ENCODE results near the gene SYT14. TPM values are rescaled to one million over a fixed set of nuclear protein-coding genes. Genes with fewer than 3 reads are reported as not detected.
"Not testable (repeated sequence)": the region's sequence is repeated elsewhere in the genome, so short reads cannot be mapped to it uniquely, and the experiment has no call there.

Gene SYT14
- total RNA-seq, 1 donor from 2014 or later: 3.9 TPM

DNA sequence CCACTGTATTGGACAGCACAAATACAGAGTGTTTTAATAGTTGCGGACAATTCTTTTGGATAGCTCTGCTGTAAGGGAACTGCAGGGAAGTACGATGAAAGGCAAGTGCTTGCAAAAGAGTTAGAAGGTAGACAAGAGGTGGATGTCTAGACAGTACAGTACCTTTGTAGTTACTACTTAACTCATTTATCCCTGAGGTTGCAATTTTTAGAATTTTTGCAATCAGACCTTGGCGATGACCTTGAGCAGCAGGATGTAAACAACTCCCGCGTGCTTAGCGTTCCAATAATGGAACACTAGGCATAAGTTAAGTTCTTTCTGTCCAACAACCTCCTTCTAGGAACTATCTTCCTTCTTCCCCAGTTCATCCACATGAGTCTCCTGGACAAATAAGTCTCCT lies 1.9 kb upstream of the SYT14 start:
- DNase-seq (ENCODE audit: low spot score): no peak

DNA sequence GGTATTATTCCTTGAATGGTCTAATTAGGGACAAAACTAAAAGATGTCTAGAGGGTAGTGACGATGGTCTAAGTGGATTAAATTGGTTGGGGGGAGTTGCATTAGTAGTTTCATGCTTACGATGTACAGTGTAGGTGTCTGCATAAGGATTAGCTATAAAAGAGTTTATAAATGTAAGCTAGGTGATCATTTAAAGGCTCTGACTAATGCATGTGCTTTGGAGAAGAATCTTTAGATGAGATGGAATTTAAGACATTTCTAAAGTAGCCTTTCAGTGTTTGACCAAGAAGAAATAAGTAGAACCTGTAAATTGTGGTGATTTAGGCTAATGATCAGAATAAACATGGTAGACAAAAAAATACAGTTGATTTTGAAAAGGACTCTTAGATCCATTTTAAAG lies 7.4 kb downstream of the SYT14 start:
- DNase-seq (ENCODE audit: low spot score): no peak

DNA sequence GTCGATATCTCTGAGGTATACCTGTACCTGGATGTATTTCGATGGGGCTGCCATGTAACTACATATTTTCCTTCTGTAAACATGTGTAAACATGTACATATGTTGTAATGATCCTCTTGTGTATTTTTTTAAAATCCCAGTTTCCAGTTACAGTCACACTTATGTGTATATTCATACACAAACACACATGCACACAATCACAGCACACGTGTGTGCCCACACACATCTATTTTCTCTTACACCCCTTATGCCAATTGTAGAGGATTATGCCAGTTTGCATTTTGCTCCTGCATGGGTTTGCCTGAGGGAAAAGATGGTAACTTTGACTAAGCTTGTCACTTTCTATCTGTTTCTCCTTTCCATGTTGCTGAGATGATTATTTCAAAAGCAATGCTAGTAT lies 10.1 kb downstream of the SYT14 start:
- DNase-seq (ENCODE audit: low spot score): no peak

DNA sequence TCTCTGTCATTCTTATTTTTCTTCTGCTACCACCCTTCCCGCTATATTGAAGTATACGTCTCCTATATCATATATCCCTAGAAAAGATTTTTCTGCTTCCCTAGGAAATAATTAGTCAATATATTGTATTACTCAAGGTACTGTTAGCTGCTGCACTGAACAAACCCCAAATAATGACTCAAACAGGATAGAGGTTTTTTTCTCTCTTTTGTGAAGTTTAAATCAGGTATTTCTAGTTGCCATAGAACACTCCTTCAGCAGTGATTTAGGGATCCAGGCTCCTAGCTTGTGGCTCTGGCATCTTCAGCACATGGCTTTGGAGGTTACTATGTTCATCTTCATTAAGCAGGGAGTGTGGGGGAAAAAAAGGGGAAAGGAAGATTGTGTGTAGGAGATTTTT lies 18.1 kb downstream of the SYT14 start:
- DNase-seq (ENCODE audit: low spot score): no peak

DNA sequence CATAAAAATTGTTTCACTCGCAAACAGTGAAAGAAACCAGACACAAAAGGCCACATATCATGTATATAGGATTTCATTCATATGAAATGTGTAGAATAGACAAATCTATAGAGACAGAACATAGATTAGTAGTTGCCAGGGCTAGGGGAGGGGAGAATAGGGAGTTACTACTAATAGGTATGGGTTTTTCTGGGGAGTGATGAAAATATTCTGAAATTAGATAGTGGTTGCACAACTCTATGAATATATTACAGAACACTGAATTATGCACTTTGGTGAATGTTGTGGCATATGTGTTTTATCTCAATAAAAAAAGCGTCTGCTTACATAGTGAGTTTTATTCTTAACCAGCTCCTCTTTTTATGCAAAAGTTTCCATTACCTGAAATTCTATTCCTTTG lies 21.6 kb downstream of the SYT14 start:
- DNase-seq (ENCODE audit: low spot score): no peak

DNA sequence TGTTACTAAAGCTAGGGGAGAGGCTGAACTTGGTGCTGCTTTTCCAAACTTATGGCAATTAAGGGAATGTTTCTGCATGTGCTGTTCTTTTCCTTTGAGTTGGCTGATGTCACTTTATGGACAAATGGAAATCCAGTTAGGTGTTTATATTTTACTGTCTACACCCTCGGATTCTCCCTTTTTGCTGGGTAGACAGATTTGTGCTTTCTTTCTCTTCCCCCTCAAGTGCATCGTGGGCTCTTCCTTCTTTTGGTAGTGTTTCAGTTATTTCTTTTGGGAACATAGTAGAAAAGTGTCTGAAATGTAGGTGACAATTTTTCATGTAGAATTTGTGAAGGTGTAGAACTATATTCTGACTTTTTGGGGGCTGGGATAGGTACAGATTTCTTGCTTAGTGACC lies 22.9 kb downstream of the SYT14 start:
- no peak for DNase-seq (ENCODE audit: low spot score)

DNA sequence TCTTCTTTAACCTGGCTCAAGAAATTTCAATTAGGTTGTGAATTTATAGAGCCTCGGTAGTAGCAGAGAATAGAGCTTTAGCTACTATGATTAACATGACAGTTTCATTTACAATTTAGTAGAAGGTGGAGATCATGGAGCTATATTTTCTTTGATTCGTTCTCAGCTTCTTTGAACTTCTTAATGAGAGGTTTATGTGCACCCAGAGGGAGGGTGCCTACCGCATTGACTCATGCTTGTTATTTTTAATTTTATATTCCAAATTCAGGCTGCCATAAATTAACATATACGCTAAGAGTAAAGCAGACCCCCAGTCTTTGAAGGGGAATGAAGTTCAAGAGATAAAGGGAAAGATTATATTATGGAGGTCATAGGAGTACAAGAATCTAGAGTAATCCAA lies 24.4 kb downstream of the SYT14 start:
- DNase-seq (ENCODE audit: low spot score): no peak

DNA sequence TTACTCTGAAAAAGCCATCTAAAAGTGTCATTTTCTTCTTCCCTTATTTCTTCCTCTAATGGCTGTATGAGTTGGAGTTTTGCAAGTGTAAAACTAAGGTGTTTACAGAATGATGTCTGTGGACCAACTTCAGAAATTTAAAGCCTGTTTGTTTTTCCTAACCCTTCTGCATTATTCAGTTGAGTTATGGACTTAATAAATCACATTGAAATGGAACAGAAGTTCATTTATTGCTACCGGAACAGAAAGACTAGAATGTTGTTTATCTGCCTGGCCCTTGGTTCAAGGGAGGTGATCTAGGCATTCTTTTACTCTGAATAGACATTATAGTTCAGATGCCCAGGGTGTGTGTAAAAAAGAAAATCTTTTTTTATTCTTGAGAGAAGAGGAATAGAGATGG lies 24.8 kb downstream of the SYT14 start:
- no peak for DNase-seq (ENCODE audit: low spot score)

DNA sequence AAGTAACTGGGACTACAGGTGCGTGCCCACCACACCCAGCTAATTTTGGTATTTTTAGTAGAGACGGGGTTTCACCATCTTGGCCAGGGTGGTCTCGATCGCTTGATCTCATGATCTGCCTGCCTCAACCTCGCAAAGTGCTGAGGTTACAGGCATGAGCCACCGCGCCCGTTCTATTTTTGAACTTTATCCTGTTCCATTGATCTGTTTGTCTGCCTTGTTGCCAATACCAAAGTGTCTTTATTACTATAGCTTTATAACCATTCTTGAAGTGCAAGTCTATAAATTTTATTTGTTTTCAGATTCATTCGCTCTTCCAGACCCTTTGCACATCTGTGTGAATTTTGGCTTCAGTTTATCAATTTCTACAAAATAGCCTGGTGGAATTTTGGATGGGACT lies 28.0 kb downstream of the SYT14 start:
- no peak for DNase-seq (ENCODE audit: low spot score)

DNA sequence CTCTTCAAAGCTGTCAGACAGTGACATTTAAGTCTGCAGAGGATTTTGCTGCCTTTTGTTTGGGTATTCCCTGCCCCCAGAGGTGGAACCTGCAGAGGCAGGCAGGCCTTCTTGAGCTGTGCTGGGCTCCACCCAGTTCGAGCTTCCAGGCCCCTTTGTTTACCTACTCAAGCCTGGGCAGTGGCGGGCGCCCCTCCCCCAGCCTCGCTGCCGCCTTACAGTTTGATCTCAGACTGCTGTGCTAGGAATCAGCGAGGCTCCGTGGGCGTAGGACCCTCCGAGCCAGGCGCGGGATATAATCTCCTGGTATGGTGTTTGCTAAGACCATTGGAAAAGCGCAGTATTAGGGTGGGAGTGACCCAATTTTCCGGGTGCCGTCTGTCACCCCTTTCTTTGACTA lies 40.7 kb downstream of the SYT14 start:
- not testable (repeated sequence) for DNase-seq (ENCODE audit: low spot score)

DNA sequence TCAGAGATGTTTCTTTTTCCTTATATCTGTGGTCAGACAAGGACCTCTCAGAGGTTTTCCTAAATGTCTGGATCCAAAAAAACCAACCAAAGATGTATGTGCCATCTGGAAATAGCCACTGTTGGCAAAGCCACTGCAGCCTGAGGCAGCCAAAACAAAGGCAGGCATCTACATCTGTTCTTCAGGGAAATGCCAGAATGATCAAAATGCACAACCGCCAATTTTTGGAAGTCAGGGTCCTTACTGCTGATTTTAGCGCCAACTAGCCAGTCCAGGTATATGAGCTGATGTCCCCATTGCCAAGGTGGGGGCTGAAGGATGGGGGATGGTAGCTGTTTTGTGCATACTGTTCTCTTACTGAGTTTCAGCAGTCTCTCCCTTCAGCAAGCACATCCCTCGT lies 45.9 kb downstream of the SYT14 start:
- no peak for DNase-seq (ENCODE audit: low spot score)

DNA sequence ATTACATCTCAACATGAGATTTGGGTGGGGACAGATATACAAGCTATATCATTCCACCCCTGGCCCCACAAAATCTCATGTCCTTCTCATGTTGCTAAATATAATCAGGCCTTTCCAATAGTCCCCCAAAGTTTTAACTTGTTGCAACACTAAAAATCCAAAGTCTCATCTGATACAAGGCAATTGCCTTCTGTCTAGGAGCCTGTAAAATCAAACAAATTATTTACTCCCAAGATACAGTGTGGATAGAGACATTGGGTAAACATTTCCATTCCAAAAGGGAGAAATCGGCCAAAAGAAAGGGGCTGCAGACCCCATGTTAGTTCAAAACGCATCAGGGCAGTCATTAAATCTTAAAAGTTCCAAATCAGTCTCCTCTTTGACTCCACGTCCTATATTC lies 47.0 kb downstream of the SYT14 start:
- DNase-seq (ENCODE audit: low spot score): no peak

DNA sequence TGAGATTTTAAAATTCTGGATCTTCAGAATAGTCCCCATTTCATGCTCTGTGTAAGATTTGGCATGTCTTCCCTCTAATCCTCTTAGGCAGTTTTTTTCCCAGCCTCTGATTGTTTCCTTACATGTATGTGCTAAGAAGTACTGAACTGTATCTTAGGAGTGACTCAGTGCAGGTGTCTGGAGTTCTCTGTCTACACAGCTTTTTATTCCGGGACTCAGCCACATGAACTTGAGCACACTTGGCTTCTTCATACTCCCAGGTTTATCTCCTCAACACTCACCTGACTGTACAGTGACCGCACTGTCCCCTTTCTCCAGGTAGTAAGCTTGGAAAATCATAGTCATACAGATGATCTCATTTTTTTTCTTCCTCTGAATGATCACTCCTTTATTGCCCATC lies 50.7 kb downstream of the SYT14 start:
- no peak for DNase-seq (ENCODE audit: low spot score)

DNA sequence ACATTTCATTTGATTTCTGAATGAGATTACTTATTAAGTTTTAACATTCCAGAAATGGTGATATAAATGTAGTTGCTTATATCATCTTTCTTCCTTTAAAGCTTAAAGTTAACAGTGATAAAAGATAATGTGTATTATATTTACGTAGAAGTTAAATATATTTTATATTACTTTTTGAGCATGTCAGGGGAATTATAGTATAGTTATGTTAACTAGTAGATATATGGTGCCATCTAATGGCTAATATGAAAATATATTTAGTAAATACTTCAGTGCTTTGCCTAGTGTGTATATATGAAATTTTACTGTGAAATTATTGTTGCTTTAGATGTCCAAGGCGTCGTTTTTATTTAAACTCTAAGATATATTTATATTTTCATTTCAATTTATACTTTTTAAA lies 51.5 kb downstream of the SYT14 start:
- no peak for DNase-seq (ENCODE audit: low spot score)

DNA sequence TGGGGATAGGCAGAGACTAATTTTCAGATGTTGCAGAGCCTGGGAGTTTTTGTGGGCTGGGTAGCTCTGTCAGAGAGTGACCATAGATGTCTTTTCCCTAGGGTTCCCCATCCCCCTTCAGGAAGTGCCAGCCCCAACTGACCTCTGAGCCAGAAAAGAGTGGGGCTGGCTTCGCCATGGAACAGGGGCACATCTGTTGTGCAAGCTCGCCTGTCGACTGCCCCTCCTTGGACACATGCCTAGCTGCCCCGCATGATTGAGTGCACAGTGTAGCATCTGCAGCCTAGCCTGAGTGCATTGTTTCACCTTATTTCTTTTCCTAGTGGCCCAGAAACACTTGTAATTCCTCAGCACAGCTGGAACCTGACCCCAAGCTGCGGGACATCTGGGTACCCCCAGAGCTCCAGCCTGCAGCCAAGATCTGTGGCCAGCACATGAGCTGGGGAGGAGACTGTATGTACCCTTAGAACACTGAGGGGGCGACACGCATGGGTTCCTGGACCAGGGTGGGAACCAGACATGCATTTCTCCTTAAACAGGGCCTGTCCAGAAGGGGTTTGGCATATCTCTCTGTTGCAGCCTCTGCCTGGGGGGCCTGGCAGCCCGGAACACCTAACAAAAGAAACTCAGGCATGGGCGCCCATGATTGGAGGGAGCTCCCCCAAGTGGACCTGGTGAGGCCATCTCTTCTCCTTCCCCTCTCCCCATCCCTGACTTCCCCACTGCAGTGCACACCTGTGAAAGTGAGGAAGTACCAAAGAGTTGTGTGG lies 55.2 kb downstream of the SYT14 start:
- DNase-seq (ENCODE audit: low spot score): no peak

DNA sequence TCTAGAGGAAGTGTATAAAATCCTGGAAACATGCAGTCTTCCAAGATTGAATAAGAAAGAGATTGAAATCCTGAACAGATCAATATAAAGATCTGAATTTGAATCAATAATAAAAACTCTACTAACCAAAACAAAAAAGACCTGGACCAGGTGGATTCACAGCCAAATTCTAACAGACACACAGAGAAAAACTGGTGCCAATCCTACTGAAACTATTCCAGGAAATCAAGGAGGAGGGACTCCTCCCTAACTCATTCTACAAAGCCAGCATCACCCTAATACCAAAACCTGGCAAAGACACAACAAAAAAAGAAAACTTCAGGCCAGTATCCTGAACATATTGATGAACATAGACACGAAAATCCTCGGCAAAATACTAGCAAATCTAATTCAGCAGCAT lies 58.3 kb downstream of the SYT14 start:
- no peak for DNase-seq (ENCODE audit: low spot score)

DNA sequence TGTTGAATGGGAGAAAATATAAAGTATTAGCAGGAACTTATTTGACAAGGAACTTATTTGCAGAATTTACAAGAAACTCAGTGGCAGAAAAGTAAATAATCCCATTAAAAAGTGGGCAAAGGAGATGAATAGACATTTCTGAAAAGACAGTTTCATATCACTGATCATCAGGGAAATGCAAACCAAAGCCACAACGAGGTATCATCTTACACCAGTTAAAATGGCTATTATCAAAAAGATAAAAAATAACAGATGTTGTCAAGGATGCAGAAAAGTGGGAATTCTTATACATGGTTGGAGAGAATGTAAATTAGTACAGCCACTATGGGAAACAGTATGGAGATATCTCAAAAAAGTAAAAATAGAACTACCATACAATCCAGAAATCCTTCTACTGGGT lies 61.0 kb downstream of the SYT14 start:
- DNase-seq (ENCODE audit: low spot score): no peak

DNA sequence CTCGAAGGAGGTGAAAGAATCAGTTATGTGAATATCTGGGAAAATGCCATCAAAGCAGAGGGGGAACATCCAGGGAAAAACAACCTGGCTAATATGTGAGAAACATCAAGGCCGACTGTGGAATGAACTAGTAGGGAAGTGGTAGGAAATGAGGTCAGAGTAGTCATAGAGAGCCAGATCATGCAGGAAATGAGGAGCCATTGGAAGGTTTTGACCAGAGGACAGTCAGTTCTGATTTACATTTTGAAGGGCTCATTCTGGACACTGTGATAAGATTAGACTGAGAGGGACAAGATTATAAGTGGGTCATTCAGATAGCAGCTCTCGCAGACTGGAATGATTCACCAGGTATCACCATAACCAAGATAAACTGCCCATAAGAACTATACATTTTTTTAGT lies 63.7 kb downstream of the SYT14 start:
- DNase-seq (ENCODE audit: low spot score): no peak

DNA sequence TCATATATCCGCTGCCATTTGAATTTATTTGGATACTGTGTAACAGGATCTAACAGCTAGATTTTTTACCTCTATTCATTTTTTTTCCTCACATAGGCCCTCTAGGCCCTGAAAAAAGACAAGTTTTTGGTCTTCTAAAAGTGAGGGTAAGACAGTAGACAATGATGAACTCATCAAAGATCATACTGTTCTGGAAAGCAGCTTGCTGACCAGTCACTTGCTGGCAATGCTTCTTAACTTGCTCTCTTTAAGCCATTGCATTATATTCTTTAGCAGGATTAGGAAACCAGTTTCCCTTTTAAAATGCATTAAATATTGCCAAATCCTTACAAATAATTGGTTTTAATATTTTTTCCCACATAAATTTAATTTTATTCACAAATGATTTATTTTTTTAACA lies 65.5 kb downstream of the SYT14 start:
- DNase-seq (ENCODE audit: low spot score): no peak

DNA sequence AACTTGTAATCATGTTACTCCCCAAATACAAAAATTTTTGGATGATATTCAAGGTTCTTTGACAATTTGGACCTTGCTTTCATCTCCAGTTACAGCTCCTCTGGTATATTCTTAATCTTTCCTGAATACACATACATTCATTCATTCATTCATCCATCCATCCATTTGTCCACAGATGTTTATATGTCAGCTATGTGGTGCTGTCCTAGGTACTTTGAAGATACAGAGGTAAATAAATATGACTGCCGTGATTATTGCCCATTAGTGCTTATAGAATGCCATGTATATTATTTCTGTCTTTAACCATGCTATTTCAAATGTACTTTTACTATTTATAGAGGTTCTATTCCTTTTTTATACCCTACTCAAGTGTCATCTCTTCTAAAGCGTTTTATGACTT lies 72.1 kb downstream of the SYT14 start:
- DNase-seq (ENCODE audit: low spot score): no peak

DNA sequence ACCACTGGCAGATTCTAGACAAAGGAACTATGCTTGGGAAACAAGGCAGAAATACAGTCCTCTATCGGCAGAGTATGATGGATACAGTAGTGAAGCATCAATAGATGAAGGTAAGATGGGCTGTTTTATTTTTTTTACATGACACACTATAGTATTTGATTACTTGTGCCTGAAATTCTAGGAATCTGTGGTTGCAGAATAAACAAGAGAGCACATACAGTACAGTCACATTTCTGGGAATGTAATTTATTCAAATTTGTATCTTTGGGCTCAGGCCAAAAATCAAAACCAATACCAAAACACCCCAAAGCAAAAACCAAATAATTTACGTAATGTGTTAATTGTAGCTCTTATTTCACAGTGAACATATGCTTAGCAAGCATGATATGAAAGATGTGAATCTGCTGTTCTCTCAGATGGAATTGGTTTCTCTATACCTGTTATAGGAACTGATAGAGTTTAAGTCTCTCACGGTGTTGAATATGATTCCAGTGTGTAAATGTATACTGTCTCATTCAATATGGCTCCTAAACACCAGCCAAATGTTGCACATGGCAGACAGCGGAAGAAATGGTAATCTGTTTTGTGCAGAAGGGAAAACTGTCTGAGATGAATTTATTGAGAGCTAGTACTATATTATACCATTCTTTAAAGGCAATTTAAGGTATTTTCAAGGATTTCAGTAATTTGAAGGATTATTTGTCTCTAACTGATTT lies 83.3 kb downstream of the SYT14 start:
- no peak for DNase-seq (ENCODE audit: low spot score)

DNA sequence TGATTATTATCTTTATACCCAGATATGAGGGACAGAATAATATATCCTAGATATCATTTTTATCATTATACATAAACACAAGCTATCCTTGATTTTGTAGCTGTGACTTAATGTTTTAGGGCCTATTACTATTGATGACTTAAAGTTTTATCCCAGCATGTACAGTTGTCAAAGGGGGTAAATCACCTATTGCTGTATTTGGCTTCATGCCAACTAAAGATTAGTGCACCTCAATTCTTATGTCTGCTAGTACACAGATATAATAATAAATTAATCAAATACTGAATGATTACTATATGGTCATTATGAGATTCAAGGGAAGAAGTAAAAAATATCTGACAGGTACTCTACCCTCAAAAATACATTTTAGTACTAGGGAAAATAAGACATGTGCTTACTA lies 84.0 kb downstream of the SYT14 start:
- no peak for DNase-seq (ENCODE audit: low spot score)

DNA sequence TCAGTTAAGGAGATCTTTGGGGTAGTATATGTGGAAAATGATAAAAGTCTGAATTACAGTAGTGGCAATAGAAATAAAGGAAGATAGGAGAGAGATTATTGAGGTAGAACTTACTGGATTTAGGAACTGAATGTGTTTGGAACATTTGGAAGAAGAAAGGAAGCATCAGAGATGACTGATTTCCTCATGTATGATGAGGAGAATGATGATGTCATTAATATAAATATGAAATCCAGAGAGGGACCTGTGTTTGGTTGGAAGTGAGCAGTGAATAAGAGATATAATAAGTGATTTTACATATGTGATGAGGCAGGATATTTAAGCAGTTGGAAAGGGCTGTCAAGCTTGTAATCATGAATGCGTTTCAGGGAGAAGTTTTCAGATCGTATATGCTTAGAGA lies 86.3 kb downstream of the SYT14 start:
- no peak for DNase-seq (ENCODE audit: low spot score)

DNA sequence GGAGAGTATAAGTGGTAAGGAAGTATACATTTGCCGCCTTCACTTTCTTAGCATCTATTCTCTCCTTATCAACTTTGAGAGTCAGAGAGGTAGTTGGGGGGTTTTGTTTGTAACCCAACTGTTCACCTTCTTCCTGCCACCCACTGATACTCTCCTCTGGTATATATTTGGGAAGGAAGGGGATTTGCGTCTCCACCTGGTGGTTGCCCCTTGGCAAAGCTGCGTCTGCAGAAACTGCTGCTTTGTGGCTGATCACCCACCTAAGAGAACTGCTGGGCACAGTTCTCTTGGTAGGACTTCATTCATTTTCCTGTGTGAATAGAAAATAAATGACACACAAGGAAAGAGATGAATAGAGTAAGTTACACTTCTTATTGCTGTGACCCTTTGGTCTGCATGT lies 87.0 kb downstream of the SYT14 start:
- DNase-seq (ENCODE audit: low spot score): no peak
